GM19025 (cell line): ENCODE data around the gene C1orf174.

Experiments
- ATAC-seq: cut with Tn5 transposase; IDR thresholded peaks from one replicate; pipeline ENCODE4 v1.9.1; 2021; ENCODE audit warnings: mild to moderate bottlenecking, low read depth, moderate library complexity; ENCODE audit not compliant: unreplicated experiment

C1orf174 gene

GRCh38 chr1:3898475-3898735 is 1.7 kb downstream of the C1orf174 start:
- no peak for ATAC-seq

- ATAC-seq = no peak
These were observed 3.6 kb downstream of the C1orf174 start for GRCh38 chr1:3896396-3897000.

GRCh38 chr1:3895951-3896325 is 4.1 kb downstream of the C1orf174 start:
- no peak for ATAC-seq

- no peak for ATAC-seq
These were observed 4.7 kb downstream of the C1orf174 start for GRCh38 chr1:3895279-3895950.

GRCh38 chr1:3894626-3895278 is 5.3 kb downstream of the C1orf174 start:
- no peak for ATAC-seq

GRCh38 chr1:3893190-3893589 is 6.9 kb downstream of the C1orf174 start:
- no peak for ATAC-seq

- no peak for ATAC-seq
These were observed 7.3 kb downstream of the C1orf174 start for GRCh38 chr1:3892748-3893147.

- no peak for ATAC-seq
These were observed 8.7 kb downstream of the C1orf174 start for GRCh38 chr1:3891329-3891865.

- ATAC-seq = no peak
These were observed 9.4 kb downstream of the C1orf174 start for GRCh38 chr1:3890389-3891328.

GRCh38 chr1:3889936-3890335 is 10.1 kb downstream of the C1orf174 start:
- no peak for ATAC-seq

- ATAC-seq = no peak
These were observed 11.8 kb downstream of the C1orf174 start for GRCh38 chr1:3888301-3888700.

- no peak for ATAC-seq
These were observed 13.4 kb downstream of the C1orf174 start for GRCh38 chr1:3886691-3887090.

- no peak for ATAC-seq
These were observed 13.9 kb downstream of the C1orf174 start for GRCh38 chr1:3886106-3886670.

- ATAC-seq = no peak
These were observed 14.5 kb downstream of the C1orf174 start for GRCh38 chr1:3885611-3886010.

GRCh38 chr1:3884966-3885365 is 15.1 kb downstream of the C1orf174 start:
- no peak for ATAC-seq

- ATAC-seq = no peak
These were observed 16.7 kb downstream of the C1orf174 start for GRCh38 chr1:3883194-3883925.

GRCh38 chr1:3881193-3881480 is 18.9 kb downstream of the C1orf174 start:
- ATAC-seq = no peak

GRCh38 chr1:3880429-3881192 is 19.5 kb downstream of the C1orf174 start:
- no peak for ATAC-seq

- no peak for ATAC-seq
These were observed 20.2 kb downstream of the C1orf174 start for GRCh38 chr1:3879787-3880428.
